DOHH2 (cell line): ENCODE data around the gene FAM228B.

ENCODE experiments used
- H3F3A ChIP-seq: fragments of 200-600 bp; sonication (generic), shearing (Covaris generic); 2 replicates; pipeline ENCODE4 v1.6.0; 2016; ENCODE audit warnings: antibody characterized with exemption, mild to moderate bottlenecking; ENCODE audit not compliant: control insufficient read depth, insufficient read depth
- H3K27ac ChIP-seq: fragments of 200-600 bp; sonication (generic); 2 replicates; pipeline ENCODE4 v1.5.1; 2014; ENCODE audit warnings: low read depth, mild to moderate bottlenecking, low read length, moderate library complexity
- H3K27me3 ChIP-seq: fragments of 200-600 bp; sonication (generic); 2 replicates; pipeline ENCODE4 v1.6.1; 2014; ENCODE audit warnings: mild to moderate bottlenecking, low read length, mixed read lengths; ENCODE audit not compliant: control insufficient read depth
- H3K36me3 ChIP-seq: fragments of 200-600 bp; sonication (generic); 2 replicates; pipeline ENCODE4 v1.6.1; 2014; ENCODE audit warnings: mild to moderate bottlenecking, low read length, moderate library complexity, mixed read lengths; ENCODE audit not compliant: control insufficient read depth
- H3K4me1 ChIP-seq: fragments of 200-600 bp; sonication (generic); 2 replicates; pipeline ENCODE4 v1.6.1; 2014; ENCODE audit warnings: mild to moderate bottlenecking, low read length, mixed read lengths; ENCODE audit not compliant: control insufficient read depth
- H3K4me2 ChIP-seq: fragments of 200-600 bp; sonication (generic); 2 replicates; pipeline ENCODE4 v1.6.0; 2014; ENCODE audit warnings: mild to moderate bottlenecking, low read length, moderate library complexity
- H3K4me3 ChIP-seq: fragments of 200-600 bp; sonication (generic); 2 replicates; pipeline ENCODE4 v1.5.1; 2014; ENCODE audit warnings: mild to moderate bottlenecking, low read length, mixed read lengths
- H3K79me2 ChIP-seq: fragments of 200-600 bp; sonication (generic); 2 replicates; pipeline ENCODE4 v1.6.1; 2014; ENCODE audit warnings: mild to moderate bottlenecking, low read length, mixed read lengths; ENCODE audit not compliant: control insufficient read depth
- H3K9me2 ChIP-seq: fragments of 200-600 bp; sonication (generic); replicated peaks from 2 replicates; pipeline ENCODE4 v1.6.1; 2014; ENCODE audit warnings: mild to moderate bottlenecking, low read length, mixed read lengths; ENCODE audit not compliant: control insufficient read depth
- H3K9me3 ChIP-seq: fragments of 200-600 bp; sonication (generic); 2 replicates; pipeline ENCODE4 v1.6.1; 2014; ENCODE audit warnings: antibody characterized with exemption, low read length, mixed read lengths; ENCODE audit not compliant: control insufficient read depth, insufficient read depth
- H4K20me1 ChIP-seq: fragments of 200-600 bp; sonication (generic); 2 replicates; pipeline ENCODE4 v1.6.0; 2014; ENCODE audit warnings: low read depth, mild to moderate bottlenecking, antibody characterized with exemption, low read length, moderate library complexity; ENCODE audit not compliant: control insufficient read depth, insufficient read depth
- CTCF ChIP-seq: fragments of 200-600 bp; sonication (generic); IDR thresholded peaks from one replicate; pipeline ENCODE4 v1.5.1; 2014; ENCODE audit warnings: antibody characterized with exemption, mild to moderate bottlenecking, low read depth, low read length; ENCODE audit not compliant: poor library complexity, severe bottlenecking
- EZH2phosphoT487 ChIP-seq: fragments of 200-600 bp; sonication (generic); IDR thresholded peaks from 2 replicates; pipeline ENCODE4 v1.6.1; 2017; ENCODE audit warnings: borderline replicate concordance, mild to moderate bottlenecking, antibody characterized with exemption, low read length, moderate library complexity, mixed read lengths

Gene FAM228B

DNA sequence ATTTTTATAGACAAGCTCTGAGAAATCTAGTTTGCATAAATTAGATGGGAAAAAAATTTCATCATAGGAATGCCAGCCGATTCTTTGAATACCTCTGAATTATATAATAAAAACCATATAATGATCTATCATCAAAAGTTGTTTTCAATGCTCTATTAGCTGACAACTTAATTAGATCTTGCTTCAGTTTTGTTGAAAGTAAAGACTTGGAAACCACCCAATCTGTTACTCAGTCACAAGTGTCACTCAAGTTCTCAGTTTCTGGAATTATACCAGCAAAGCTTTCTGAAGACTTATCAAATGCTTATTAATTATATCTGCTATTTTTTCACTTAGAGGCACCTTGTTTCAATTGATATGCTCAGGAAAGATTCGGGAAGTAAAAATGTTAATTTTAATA lies 21.3 kb upstream of the FAM228B start:
- Histone ChIP-seq H3K27me3 (no peaks in the 10 kb centered on the region), H3K27ac (no peak overlapping the region), H3K36me3 (no peaks in the 10 kb centered on the region), H3K4me1 (peaks cover 22% of the 10 kb centered on the region), H3K4me3 (no peak overlapping the region), H3K79me2 (no peaks in the 10 kb centered on the region), H4K20me1 (no peaks in the 10 kb centered on the region), H3F3A (no peaks in the 10 kb centered on the region), H3K4me2 (no peak overlapping the region), H3K9me3 (0 out of 2 replicates have a peak, but pooled peaks cover 4% of the 10 kb centered on the region), H3K9me2 (no peaks in the 10 kb centered on the region)
- no peak for TF ChIP-seq CTCF
- TF ChIP-seq EZH2phosphoT487: no peak

DNA sequence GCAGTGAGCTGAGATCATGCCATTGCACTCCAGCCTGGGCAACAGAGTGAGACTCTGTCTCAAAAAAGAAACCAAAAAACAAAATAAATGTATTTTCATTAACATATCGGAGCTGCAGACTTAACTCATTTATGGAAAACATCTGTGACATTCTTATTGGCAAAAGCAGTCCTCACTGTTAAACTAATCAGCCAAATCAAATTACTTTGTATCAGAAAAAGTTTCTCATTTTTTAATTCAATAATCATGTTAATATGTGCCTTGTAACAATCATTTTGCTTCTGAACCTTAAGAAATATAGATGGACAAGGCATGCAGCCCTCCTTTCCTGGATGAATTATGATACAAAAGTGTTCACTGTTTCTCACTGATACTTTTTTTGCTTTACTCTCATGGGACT lies 20.6 kb upstream of the FAM228B start:
- Histone ChIP-seq H3K27ac (no peak overlapping the region), H4K20me1 (no peaks in the 10 kb centered on the region), H3K4me1 (peaks cover 22% of the 10 kb centered on the region), H3K79me2 (no peaks in the 10 kb centered on the region), H3K9me3 (0 out of 2 replicates have a peak, but pooled peaks cover 4% of the 10 kb centered on the region), H3K27me3 (no peaks in the 10 kb centered on the region), H3F3A (no peaks in the 10 kb centered on the region), H3K4me2 (no peak overlapping the region), H3K36me3 (no peaks in the 10 kb centered on the region), H3K9me2 (no peaks in the 10 kb centered on the region), H3K4me3 (no peak overlapping the region)
- TF ChIP-seq CTCF (no peak), EZH2phosphoT487 (no peak)

DNA sequence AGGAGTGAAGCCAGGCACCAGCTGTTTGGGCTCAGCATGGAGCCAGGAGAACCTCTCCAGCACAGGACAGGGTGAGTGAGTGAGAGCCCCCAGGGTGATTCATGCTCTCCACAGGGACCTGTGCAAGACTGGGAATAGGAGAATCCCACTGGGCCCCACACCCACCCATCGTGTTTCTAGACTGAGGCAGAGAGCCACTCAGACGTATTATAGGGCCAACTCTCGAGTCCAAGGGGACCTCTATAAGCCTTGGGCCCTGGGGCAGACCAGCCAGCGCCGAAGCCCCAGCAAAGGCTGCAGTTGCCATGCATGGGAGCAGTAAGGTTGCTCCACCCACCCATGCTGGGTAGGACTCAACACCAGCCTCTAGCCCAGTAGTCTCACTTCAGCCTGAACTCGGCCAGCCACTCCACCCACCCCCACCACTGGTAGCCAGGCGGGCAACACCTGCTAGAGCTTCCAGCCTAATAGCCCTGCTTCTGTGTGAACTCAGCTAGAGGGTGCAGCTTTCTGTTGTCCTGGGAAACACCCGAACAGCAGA lies 19.1 kb upstream of the FAM228B start:
- H3K4me3 ChIP-seq: peak overlapping the region; percentile 18; the same call in 1 of the 2 replicates
- no peaks in the 10 kb centered on the region for H3K36me3 ChIP-seq
- no peaks in the 10 kb centered on the region for H3F3A ChIP-seq
- H3K9me3 ChIP-seq: 0 out of 2 replicates have a peak, but pooled peaks cover 4% of the 10 kb centered on the region
- H3K4me1 ChIP-seq: peaks cover 22% of the 10 kb centered on the region
- H3K27ac ChIP-seq: no peak overlapping the region
- H3K79me2 ChIP-seq: no peaks in the 10 kb centered on the region
- no peaks in the 10 kb centered on the region for H3K9me2 ChIP-seq
- H3K27me3 ChIP-seq: no peaks in the 10 kb centered on the region
- no peaks in the 10 kb centered on the region for H4K20me1 ChIP-seq
- H3K4me2 ChIP-seq: peak overlapping the region; percentile 44
- no peak for TF ChIP-seq CTCF
- no peak for TF ChIP-seq EZH2phosphoT487
